PC-9 (cell line): ENCODE results near the gene TRAF3. TPM values are rescaled to one million over a fixed set of nuclear protein-coding genes. Genes with fewer than 3 reads are reported as not detected.

ENCODE experiments used
- BruUV-seq: library from RNA; stranded (reverse); fragments of 400-500 nt; replicated peaks from 2 replicates; lab custom pipeline; 2021; lab: Mats Ljungman, UMichigan
- CTCF ChIA-PET: fragments of 300-600 bp; sonication (Branson Sonifier 250); formaldehyde crosslinking; loops from one replicate; lab custom pipeline; 2022; ENCODE audit warnings: antibody characterized with exemption; lab: Charles Lee
- POLR2A ChIA-PET: fragments of 300-600 bp; sonication (Branson Sonifier 250); formaldehyde crosslinking; loops from one replicate; lab custom pipeline; 2022; ENCODE audit warnings: antibody characterized with exemption; ENCODE audit not compliant: unreplicated experiment; lab: Charles Lee
- DNase-seq, 2 experiments: peaks; one replicate each; pipeline versions ENCODE4 v3.0.0 to v3.0.0-alpha.2; 2015 to 2022; ENCODE audit warnings: mixed read lengths in 1 of 2
- H2AFZ ChIP-seq: fragments of 200-600 bp; sonication (generic); 2 replicates; pipeline ENCODE4 v1.8.1; 2017; ENCODE audit warnings: antibody characterized with exemption
- H3F3A ChIP-seq: fragments of 200-600 bp; sonication (generic); 2 replicates; pipeline ENCODE4 v1.8.1; 2017; ENCODE audit warnings: antibody characterized with exemption, mild to moderate bottlenecking, low read depth; ENCODE audit not compliant: insufficient read depth
- H3K27ac ChIP-seq: fragments of 200-600 bp; sonication (generic); 2 replicates; pipeline ENCODE4 v1.6.1; 2016; ENCODE audit warnings: mixed run types
- H3K27me3 ChIP-seq: fragments of 200-600 bp; sonication (generic); 2 replicates; pipeline ENCODE4 v1.6.1; 2016; ENCODE audit warnings: low read depth, mixed run types; ENCODE audit not compliant: insufficient read depth
- H3K36me3 ChIP-seq: fragments of 200-600 bp; sonication (generic); 2 replicates; pipeline ENCODE4 v1.6.1; 2016; ENCODE audit warnings: low read depth, mixed run types
- H3K4me1 ChIP-seq: fragments of 200-600 bp; sonication (generic); replicated peaks from 2 replicates; pipeline ENCODE4 v1.6.1; 2016; ENCODE audit warnings: mixed run types; ENCODE audit not compliant: insufficient read depth
- H3K4me2 ChIP-seq: fragments of 200-600 bp; sonication (generic); 2 replicates; pipeline ENCODE4 v1.6.1; 2017; ENCODE audit warnings: mixed run types
- H3K4me3 ChIP-seq: fragments of 200-600 bp; sonication (generic); 2 replicates; pipeline ENCODE4 v1.6.1; 2016; ENCODE audit warnings: mixed run types
- H3K79me2 ChIP-seq: fragments of 200-600 bp; sonication (generic); 2 replicates; pipeline ENCODE4 v1.6.1; 2017; ENCODE audit warnings: low read depth, mixed run types
- H3K9me2 ChIP-seq: fragments of 200-600 bp; sonication (generic); 2 replicates; pipeline ENCODE4 v1.8.1; 2017; ENCODE audit warnings: mild to moderate bottlenecking; ENCODE audit not compliant: insufficient read depth
- H3K9me3 ChIP-seq: fragments of 200-600 bp; sonication (generic); 2 replicates; pipeline ENCODE4 v1.8.1; 2016; ENCODE audit warnings: low read depth; ENCODE audit not compliant: insufficient read depth
- H4K20me1 ChIP-seq: fragments of 200-600 bp; sonication (generic); 2 replicates; pipeline ENCODE4 v1.8.1; 2017; ENCODE audit not compliant: insufficient read depth
- EZH2 ChIP-seq: fragments of 200-600 bp; sonication (generic); IDR thresholded peaks from 2 replicates; pipeline ENCODE4 v1.8.0; 2017; ENCODE audit warnings: antibody characterized with exemption, low read depth
- intact Hi-C: fragments of 100-400 bp; cut with micrococcal nuclease; formaldehyde crosslinking; loops from one replicate; pipeline ENCODE4 v1.10.0; 2022; ENCODE audit not compliant: unreplicated experiment
- total RNA-seq: library from RNA; stranded (reverse); gene quantifications from 2 replicates; pipeline ENCODE4 v1.2.3, GENCODE V29; 2021
- TF ChIP-seq, protein P1 (sequence below): fragments of 200-600 bp; sonication (generic); conservative IDR thresholded peaks from 2 replicates; pipeline ENCODE4 v1.6.1; 2017; ENCODE audit warnings: mixed run types, antibody characterized with exemption, mild to moderate bottlenecking, moderate library complexity

Gene TRAF3
- total RNA-seq, 1 experiment from 2014 or later = 41.3 TPM

DNA sequence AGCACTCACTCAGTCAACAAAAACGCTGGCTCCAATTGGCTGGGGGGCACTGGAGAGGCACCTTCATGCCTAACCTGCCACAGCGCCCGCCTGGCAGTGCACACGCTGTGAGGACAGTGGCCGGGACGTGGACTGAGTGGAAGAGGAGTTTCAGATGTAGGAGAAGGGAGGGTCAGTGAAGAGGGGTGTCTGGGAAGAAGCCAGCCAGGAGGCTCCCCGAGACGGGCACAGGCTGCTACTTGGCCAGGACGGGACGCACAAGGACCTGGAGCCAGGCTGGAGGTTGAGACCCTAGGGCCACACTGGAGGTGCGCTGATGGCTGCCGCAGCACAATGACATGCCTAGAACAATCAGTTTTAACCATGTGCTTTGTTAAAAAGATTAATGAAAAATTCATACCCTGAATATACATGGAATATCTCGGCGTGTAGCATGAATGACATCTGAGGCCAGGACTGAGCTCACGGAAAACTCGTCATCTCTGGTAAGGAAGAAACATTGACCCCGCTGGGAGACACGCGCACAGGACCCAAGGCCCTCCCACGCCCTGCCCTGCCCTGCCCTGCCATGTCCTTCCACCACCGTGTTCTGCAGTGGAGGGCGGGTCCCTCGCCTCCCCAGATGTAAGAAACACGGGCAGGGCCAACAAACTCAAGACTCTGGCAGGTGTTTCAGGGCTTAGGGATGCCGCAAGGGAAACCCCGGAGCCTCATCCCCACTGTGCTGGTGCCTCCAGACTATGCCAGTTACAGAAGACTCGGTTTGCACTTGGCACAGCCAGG, 170.3 kb downstream of the TRAF3 start:
- H3K4me2 ChIP-seq = no peak overlapping the region
- DNase-seq = no peak
- no peaks in the 10 kb centered on the region for H3K27me3 ChIP-seq
- no peak overlapping the region for H3K4me3 ChIP-seq
- no peak overlapping the region for H3K27ac ChIP-seq
- no peaks in the 10 kb centered on the region for H3K9me3 ChIP-seq
- intact Hi-C loops = no loop called here
- no peaks in the 10 kb centered on the region for H3K9me2 ChIP-seq
- H3K79me2 ChIP-seq = no peaks in the 10 kb centered on the region
- H3F3A ChIP-seq = peaks cover 17% of the 10 kb centered on the region; the same call in 1 of the 2 replicates
- peaks cover 57% of the 10 kb centered on the region for H3K36me3 ChIP-seq
- no peak overlapping the region for H2AFZ ChIP-seq
- ChIA-PET CTCF (no interaction called here), POLR2A (interaction anchor here (0.5 kb wide), 1 partner anchor 64 kb away, joined by 6 read pairs; no protein-coding TSS in a partner anchor)
- TF ChIP-seq, protein P1, sequence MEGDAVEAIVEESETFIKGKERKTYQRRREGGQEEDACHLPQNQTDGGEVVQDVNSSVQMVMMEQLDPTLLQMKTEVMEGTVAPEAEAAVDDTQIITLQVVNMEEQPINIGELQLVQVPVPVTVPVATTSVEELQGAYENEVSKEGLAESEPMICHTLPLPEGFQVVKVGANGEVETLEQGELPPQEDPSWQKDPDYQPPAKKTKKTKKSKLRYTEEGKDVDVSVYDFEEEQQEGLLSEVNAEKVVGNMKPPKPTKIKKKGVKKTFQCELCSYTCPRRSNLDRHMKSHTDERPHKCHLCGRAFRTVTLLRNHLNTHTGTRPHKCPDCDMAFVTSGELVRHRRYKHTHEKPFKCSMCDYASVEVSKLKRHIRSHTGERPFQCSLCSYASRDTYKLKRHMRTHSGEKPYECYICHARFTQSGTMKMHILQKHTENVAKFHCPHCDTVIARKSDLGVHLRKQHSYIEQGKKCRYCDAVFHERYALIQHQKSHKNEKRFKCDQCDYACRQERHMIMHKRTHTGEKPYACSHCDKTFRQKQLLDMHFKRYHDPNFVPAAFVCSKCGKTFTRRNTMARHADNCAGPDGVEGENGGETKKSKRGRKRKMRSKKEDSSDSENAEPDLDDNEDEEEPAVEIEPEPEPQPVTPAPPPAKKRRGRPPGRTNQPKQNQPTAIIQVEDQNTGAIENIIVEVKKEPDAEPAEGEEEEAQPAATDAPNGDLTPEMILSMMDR = no peak
- no peak for TF ChIP-seq EZH2
- no TSS peak for BruUV-seq
- no peaks in the 10 kb centered on the region for H3K4me1 ChIP-seq
- peaks cover 8% of the 10 kb centered on the region for H4K20me1 ChIP-seq

DNA sequence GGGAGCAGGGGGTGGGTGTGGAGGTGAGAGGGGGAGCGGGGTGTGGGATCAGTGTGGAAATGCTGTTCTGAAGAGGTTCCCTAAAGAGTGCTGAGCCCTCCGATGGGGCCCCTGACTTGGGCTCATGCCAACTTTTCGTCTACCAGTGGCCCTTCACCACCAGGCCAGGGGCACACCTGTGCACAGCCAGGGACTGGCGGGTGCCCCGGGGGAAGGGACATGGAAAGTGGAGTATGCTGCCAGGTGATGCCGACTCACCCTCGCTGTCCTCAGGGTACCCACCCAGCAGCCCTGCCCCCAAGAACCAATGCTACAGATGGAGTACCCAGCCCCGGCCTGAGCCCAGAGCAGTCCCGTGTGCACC, 171.4 kb downstream of the TRAF3 start:
- Histone ChIP-seq H3K36me3 (peaks cover 56% of the 10 kb centered on the region), H2AFZ (no peak overlapping the region), H3K4me2 (no peak overlapping the region), H3K4me1 (no peaks in the 10 kb centered on the region), H3K27ac (no peak overlapping the region), H3K27me3 (no peaks in the 10 kb centered on the region), H3K79me2 (no peaks in the 10 kb centered on the region), H3K9me2 (no peaks in the 10 kb centered on the region), H3K4me3 (no peak overlapping the region), H3F3A (peaks cover 17% of the 10 kb centered on the region; the same call in 1 of the 2 replicates), H3K9me3 (no peaks in the 10 kb centered on the region), H4K20me1 (peaks cover 13% of the 10 kb centered on the region)
- ChIA-PET CTCF (no interaction called here), POLR2A (no interaction called here)
- DNase-seq = no peak
- TF ChIP-seq, protein P1 = no peak
- TF ChIP-seq EZH2 = no peak
- BruUV-seq = no TSS peak
- intact Hi-C loops = no loop called here

DNA sequence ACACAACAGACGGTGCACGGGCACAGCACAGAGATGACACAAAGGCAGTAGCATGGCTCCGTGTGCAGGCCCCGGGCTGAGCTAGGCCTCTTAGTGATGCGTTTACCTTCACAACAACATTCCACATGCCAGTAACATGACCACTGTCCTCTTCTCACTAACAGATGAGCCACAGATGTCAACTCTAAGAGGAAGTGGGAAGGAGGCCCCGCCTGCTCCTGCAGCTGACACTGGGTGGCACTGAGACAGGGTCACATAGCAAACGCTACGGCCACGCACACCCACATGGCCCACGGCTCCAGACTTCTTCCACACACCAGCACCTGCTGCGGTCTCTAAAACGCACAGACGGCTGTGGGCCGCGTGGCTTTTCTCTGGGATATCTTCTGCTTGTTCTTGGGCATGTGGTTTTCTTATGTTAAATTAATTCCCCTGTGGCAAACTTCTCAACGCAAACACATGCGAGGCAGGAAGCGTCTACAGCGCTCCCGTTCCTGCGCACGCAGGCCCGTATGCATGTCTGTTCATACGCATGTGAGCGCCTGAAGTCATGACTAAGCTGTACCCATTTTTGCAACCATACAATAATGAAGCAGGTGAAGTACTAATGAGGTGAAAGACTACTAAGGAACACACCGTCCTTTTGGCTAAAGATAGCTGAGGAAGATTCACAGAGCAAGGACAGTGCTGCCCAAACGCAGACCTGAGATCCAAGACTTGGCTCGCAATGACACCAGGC, 172.0 kb downstream of the TRAF3 start:
- no peak overlapping the region for H3K4me2 ChIP-seq
- CTCF ChIA-PET = no interaction called here

More for the DNA sequence above, 172.0 kb downstream of the TRAF3 start:
- intact Hi-C loops = no loop called here
- POLR2A ChIA-PET = no interaction called here
- Histone ChIP-seq H3K9me3 (no peaks in the 10 kb centered on the region), H3K4me3 (no peak overlapping the region), H3K36me3 (peaks cover 57% of the 10 kb centered on the region), H3K4me1 (no peaks in the 10 kb centered on the region), H3K79me2 (no peaks in the 10 kb centered on the region), H2AFZ (no peak overlapping the region), H3K27ac (no peak overlapping the region), H4K20me1 (peaks cover 13% of the 10 kb centered on the region), H3K9me2 (no peaks in the 10 kb centered on the region), H3K27me3 (no peaks in the 10 kb centered on the region), H3F3A (peaks cover 17% of the 10 kb centered on the region; the same call in 1 of the 2 replicates)
- TF ChIP-seq, protein P1 = no peak
- no peak for TF ChIP-seq EZH2
- no peak for DNase-seq
- BruUV-seq = no TSS peak
